IMR-90 (cell line): ENCODE measurements around the gene RUNX1. TPM values are rescaled to one million over a fixed set of nuclear protein-coding genes. Genes with fewer than 3 reads are reported as not detected.

Source experiments
- ATAC-seq: fragments of 200-7000 bp; cut with Tn5 transposase; 2 replicates; pipeline ENCODE4 v1.9.1; 2020; ENCODE audit warnings: low read depth, mild to moderate bottlenecking, moderate library complexity
- BruUV-seq: library from RNA; stranded (reverse); fragments of 400-500 nt; replicated peaks from 2 replicates; lab custom pipeline; 2021; lab: Mats Ljungman, UMichigan
- CTCF ChIA-PET: fragments of 300-600 bp; formaldehyde crosslinking; extraction: SDS; loops from one replicate; lab custom pipeline; 2021; ENCODE audit warnings: antibody characterized with exemption; lab: Yijun Ruan, JAX
- POLR2A ChIA-PET: fragments of 300-600 bp; sonication (Branson Sonifier 250); formaldehyde crosslinking; loops from one replicate; lab custom pipeline; 2022; ENCODE audit warnings: antibody characterized with exemption; ENCODE audit not compliant: unreplicated experiment; lab: Charles Lee
- DNase-seq: peaks from one replicate; pipeline ENCODE4 v3.0.0; 2013
- H2AFZ ChIP-seq: replicated peaks from 2 replicates; pipeline ENCODE3; 2013; ENCODE audit warnings: low read length, mild to moderate bottlenecking; ENCODE audit not compliant: poor library complexity
- H2AK5ac ChIP-seq: 2 replicates; pipeline ENCODE4 v1.6.1; 2013; ENCODE audit warnings: low read depth, low read length, inconsistent platforms
- H2AK9ac ChIP-seq: replicated peaks from 2 replicates; pipeline ENCODE3; 2013; ENCODE audit warnings: mild to moderate bottlenecking, low read depth, low read length, moderate library complexity; ENCODE audit not compliant: poor library complexity
- H2BK120ac ChIP-seq: 2 replicates; pipeline ENCODE4 v1.6.1; 2013; ENCODE audit warnings: low read depth, low read length, inconsistent platforms
- H2BK15ac ChIP-seq: 3 replicates; pipeline ENCODE4 v1.6.1; 2013; ENCODE audit warnings: low read depth, low read length, inconsistent platforms
- H2BK20ac ChIP-seq: 2 replicates; pipeline ENCODE4 v1.6.1; 2013; ENCODE audit warnings: low read depth, mild to moderate bottlenecking, inconsistent platforms, low read length, moderate library complexity
- H2BK5ac ChIP-seq: 2 replicates; pipeline ENCODE4 v1.6.1; 2013; ENCODE audit warnings: mild to moderate bottlenecking, low read depth, low read length, inconsistent platforms; ENCODE audit not compliant: poor library complexity, severe bottlenecking
- H3K14ac ChIP-seq: replicated peaks from 2 replicates; pipeline ENCODE4 v1.6.1; 2013; ENCODE audit warnings: low read depth, low read length, inconsistent platforms
- H3K18ac ChIP-seq: 2 replicates; pipeline ENCODE4 v1.6.1; 2013; ENCODE audit warnings: low read depth, low read length, control low read depth
- H3K23ac ChIP-seq: 2 replicates; pipeline ENCODE4 v1.6.1; 2013; ENCODE audit warnings: low read depth, low read length, inconsistent platforms
- H3K27ac ChIP-seq: 2 replicates; pipeline ENCODE4 v1.5.1; 2013; ENCODE audit warnings: mild to moderate bottlenecking, control low read depth, low read length; ENCODE audit not compliant: insufficient read depth
- H3K27me3 ChIP-seq: 2 replicates; pipeline ENCODE4 v1.6.1; 2013; ENCODE audit warnings: low read length; ENCODE audit not compliant: control insufficient read depth, insufficient read depth
- H3K36me3 ChIP-seq: 2 replicates; pipeline ENCODE4 v1.6.1; 2013; ENCODE audit warnings: low read length, mixed read lengths; ENCODE audit not compliant: control insufficient read depth, insufficient read depth
- H3K4ac ChIP-seq: 2 replicates; pipeline ENCODE4 v1.6.1; 2013; ENCODE audit warnings: low read depth, low read length, inconsistent platforms
- H3K4me1 ChIP-seq: 2 replicates; pipeline ENCODE4 v1.6.1; 2013; ENCODE audit warnings: low read length, mixed read lengths; ENCODE audit not compliant: control insufficient read depth, insufficient read depth
- H3K4me2 ChIP-seq: 2 replicates; pipeline ENCODE4 v1.6.1; 2013; ENCODE audit warnings: low read depth, mild to moderate bottlenecking, control low read depth, low read length, moderate library complexity
- H3K4me3 ChIP-seq: 2 replicates; pipeline ENCODE4 v1.5.1; 2013; ENCODE audit warnings: low read depth, mild to moderate bottlenecking, control low read depth, low read length, moderate library complexity; ENCODE audit not compliant: insufficient read depth
- H3K56ac ChIP-seq: 2 replicates; pipeline ENCODE4 v1.6.1; 2013; ENCODE audit warnings: low read length, inconsistent platforms; ENCODE audit not compliant: insufficient read depth; ENCODE audit errors: extremely low read depth
- H3K79me1 ChIP-seq, 2 experiments: 2 replicates each; pipeline ENCODE4 v1.6.1; 2013; ENCODE audit warnings: low read length in 2 of 2, inconsistent platforms in 1 of 2, low read depth in 1 of 2
- H3K9ac ChIP-seq: 2 replicates; pipeline ENCODE4 v1.6.1; 2013; ENCODE audit warnings: low read depth, low read length, control low read depth
- H3K9me1 ChIP-seq: 2 replicates; pipeline ENCODE4 v1.6.1; 2013; ENCODE audit warnings: low read length, inconsistent platforms; ENCODE audit not compliant: insufficient read depth
- H3K9me3 ChIP-seq: 2 replicates; pipeline ENCODE4 v1.6.1; 2013; ENCODE audit warnings: low read length; ENCODE audit not compliant: control insufficient read depth, insufficient read depth
- H4K20me1 ChIP-seq: 2 replicates; pipeline ENCODE4 v1.6.1; 2013; ENCODE audit warnings: low read length, inconsistent platforms; ENCODE audit not compliant: insufficient read depth
- H4K5ac ChIP-seq: 2 replicates; pipeline ENCODE4 v1.6.1; 2013; ENCODE audit warnings: mild to moderate bottlenecking, low read depth, low read length, control low read depth
- H4K8ac ChIP-seq, 2 experiments: 2 replicates each; pipeline ENCODE4 v1.6.1; 2013; ENCODE audit warnings: low read depth in 2 of 2, low read length in 2 of 2, control low read depth in 1 of 2, inconsistent platforms in 1 of 2
- H4K91ac ChIP-seq: 2 replicates; pipeline ENCODE4 v1.6.1; 2013; ENCODE audit warnings: low read depth, low read length, inconsistent platforms; ENCODE audit not compliant: insufficient read depth
- BHLHE40 ChIP-seq: fragments of 150-350 bp; IDR thresholded peaks from 2 replicates; pipeline ENCODE4 v1.6.1; 2016; ENCODE audit warnings: mild to moderate bottlenecking, low read depth, low read length
- CHD1 ChIP-seq: IDR thresholded peaks from 2 replicates; pipeline ENCODE4 v1.6.1; 2012; ENCODE audit warnings: low read depth, low read length, improper control_type of control experiment
- FOS ChIP-seq: fragments of 150-350 bp; IDR thresholded peaks from 2 replicates; pipeline ENCODE4 v1.6.1; 2016; ENCODE audit warnings: low read depth, low read length
- MAFK ChIP-seq: IDR thresholded peaks from 2 replicates; pipeline ENCODE4 v1.6.1; 2012; ENCODE audit warnings: low read depth, low read length, improper control_type of control experiment
- NFE2L2 ChIP-seq: fragments of 150-350 bp; IDR thresholded peaks from 2 replicates; pipeline ENCODE4 v1.6.1; 2016; ENCODE audit warnings: low read depth, mild to moderate bottlenecking, low read length
- RFX5 ChIP-seq: IDR thresholded peaks from 2 replicates; pipeline ENCODE4 v1.8.0; 2012; ENCODE audit warnings: low read depth, mild to moderate bottlenecking, low read length, moderate library complexity
- USF2 ChIP-seq: fragments of 150-350 bp; IDR thresholded peaks from 2 replicates; pipeline ENCODE4 v1.6.1; 2017; ENCODE audit warnings: mild to moderate bottlenecking, antibody characterized with exemption, low read length, low read depth
- WGBS, 2 experiments: methylation state at CpG; one replicate each; pipeline versions ENCODE4 v1.1.5 to v1.1.7; 2013; ENCODE audit warnings: missing lambda C conversion rate in 2 of 2; ENCODE audit not compliant: insufficient read length in 1 of 2; ENCODE audit errors: extremely low coverage in 2 of 2; 5-methylcytosine and 5-hydroxymethylcytosine counted together
- dilution Hi-C: fragments of 300-500 bp; cut with HindIII; formaldehyde crosslinking; loops from one replicate; pipeline ENCODE4 v1.14.3; 2018; ENCODE audit warnings: low sequenced_read_pairs; ENCODE audit not compliant: unreplicated experiment
- in situ Hi-C: fragments of 300-500 bp; cut with MboI; formaldehyde crosslinking; loops from 3 replicates; pipeline ENCODE4 v1.14.3; 2019; ENCODE audit warnings: low sequenced_read_pairs, inconsistent platforms, mixed read lengths
- intact Hi-C: fragments of 100-400 bp; cut with micrococcal nuclease; formaldehyde crosslinking; loops from 2 replicates; pipeline ENCODE4 v1.10.0; 2022
- polyA plus RNA-seq, 3 experiments: library from polyadenylated mRNA; depleted of rRNA; stranded (reverse); fragments of >200 nt; gene quantifications; 2 replicates each; pipeline ENCODE4 v1.2.3, GENCODE V29; 2012; ENCODE audit warnings: low replicate concordance in 1 of 3
- total RNA-seq: library from RNA; depleted of rRNA; stranded (reverse); fragments of >200 nt; gene quantifications from 2 replicates; pipeline ENCODE4 v1.2.3, GENCODE V29; 2012
- TF ChIP-seq, protein P1 (sequence below): conservative IDR thresholded peaks from 2 replicates; pipeline ENCODE4 v1.5.1; 2012; ENCODE audit warnings: mild to moderate bottlenecking, low read depth, low read length, improper control_type of control experiment

RUNX1 gene
- total and polyA plus RNA-seq, 2 of the 4 experiments (the other 2 are of a cell fraction), result 34.5 to 56.5 TPM

DNA sequence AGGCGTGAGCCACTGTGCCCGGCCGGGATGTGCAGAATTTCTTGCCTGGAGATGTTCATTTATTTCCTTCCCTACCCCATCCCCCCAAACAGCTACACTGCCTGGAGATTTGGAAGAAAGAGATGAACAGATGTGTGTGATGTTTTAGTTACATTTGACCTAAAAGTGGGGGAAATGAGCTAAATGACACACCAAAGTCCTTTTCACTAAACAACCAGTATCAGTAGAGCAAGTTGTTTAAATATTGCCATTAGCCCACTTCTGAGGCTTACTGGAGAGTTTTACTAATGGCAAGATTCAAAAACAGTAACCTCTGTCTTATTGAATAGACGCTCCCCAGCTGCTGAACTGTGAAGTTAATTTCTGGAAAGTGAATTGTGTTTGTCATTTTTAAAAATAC is 100.1 kb downstream of the RUNX1 start:
- Histone ChIP-seq H3K27me3 (no peaks in the 10 kb centered on the region), H4K8ac (no peak overlapping the region), H3K9me1 (peaks cover 14% of the 10 kb centered on the region; the same call in 1 of the 2 replicates), H3K4me1 (peaks cover 13% of the 10 kb centered on the region), H3K18ac (no peak overlapping the region), H4K20me1 (no peaks in the 10 kb centered on the region), H3K4me3 (no peak overlapping the region), H3K14ac (no peak overlapping the region), H3K4ac (0 out of 2 replicates have a peak overlapping the region, but pooled peaks have one; percentile 21), H2BK15ac (no peak overlapping the region), H3K56ac (no peak overlapping the region), H2BK5ac (no peak overlapping the region), H4K5ac (no peak overlapping the region), H3K79me1 (peaks cover 0 to 9% of the 10 kb centered on the region in 2 experiments; a peak in 2 of 4 replicates), H2AFZ (no peak overlapping the region), H3K36me3 (no peaks in the 10 kb centered on the region), H2BK20ac (0 out of 2 replicates have a peak overlapping the region, but pooled peaks have one; percentile 18), H3K23ac (no peak overlapping the region; the same call in 1 of the 2 replicates), H3K9ac (no peak overlapping the region), H3K27ac (no peak overlapping the region), H2AK9ac (no peak overlapping the region), H3K9me3 (no peaks in the 10 kb centered on the region), H2BK120ac (no peak overlapping the region), H3K4me2 (no peak overlapping the region), H2AK5ac (no peak overlapping the region), H4K91ac (no peak overlapping the region)
- intact Hi-C loops, result loop anchor here (5.0 kb wide), 1 partner anchor 57 kb away; no protein-coding TSS in a partner anchor
- BruUV-seq, result no TSS peak
- dilution Hi-C loops, result no loop called here
- WGBS, 2 experiments, result no CpG with 5 or more reads among the region's 4 CpGs
- ATAC-seq, result peak; percentile 57
- TF ChIP-seq USF2 (no peak), CHD1 (no peak), BHLHE40 (no peak), RFX5 (no peak), NFE2L2 (no peak), FOS (no peak), MAFK (no peak)
- TF ChIP-seq, protein P1, sequence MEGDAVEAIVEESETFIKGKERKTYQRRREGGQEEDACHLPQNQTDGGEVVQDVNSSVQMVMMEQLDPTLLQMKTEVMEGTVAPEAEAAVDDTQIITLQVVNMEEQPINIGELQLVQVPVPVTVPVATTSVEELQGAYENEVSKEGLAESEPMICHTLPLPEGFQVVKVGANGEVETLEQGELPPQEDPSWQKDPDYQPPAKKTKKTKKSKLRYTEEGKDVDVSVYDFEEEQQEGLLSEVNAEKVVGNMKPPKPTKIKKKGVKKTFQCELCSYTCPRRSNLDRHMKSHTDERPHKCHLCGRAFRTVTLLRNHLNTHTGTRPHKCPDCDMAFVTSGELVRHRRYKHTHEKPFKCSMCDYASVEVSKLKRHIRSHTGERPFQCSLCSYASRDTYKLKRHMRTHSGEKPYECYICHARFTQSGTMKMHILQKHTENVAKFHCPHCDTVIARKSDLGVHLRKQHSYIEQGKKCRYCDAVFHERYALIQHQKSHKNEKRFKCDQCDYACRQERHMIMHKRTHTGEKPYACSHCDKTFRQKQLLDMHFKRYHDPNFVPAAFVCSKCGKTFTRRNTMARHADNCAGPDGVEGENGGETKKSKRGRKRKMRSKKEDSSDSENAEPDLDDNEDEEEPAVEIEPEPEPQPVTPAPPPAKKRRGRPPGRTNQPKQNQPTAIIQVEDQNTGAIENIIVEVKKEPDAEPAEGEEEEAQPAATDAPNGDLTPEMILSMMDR, result no peak
- CTCF ChIA-PET, result interaction anchor here (0.6 kb wide), 1 partner anchor 20 kb away, joined by 7 read pairs; no protein-coding TSS in a partner anchor
- peak; percentile 41 for DNase-seq
- POLR2A ChIA-PET, result no interaction called here
- in situ Hi-C loops, result no loop called here
